UCSD-AML1 (cell line): Measurements from ENCODE around the gene BOLL.
"Not testable (repeated sequence)": the region's sequence is repeated elsewhere in the genome, so short reads cannot be mapped to it uniquely, and the experiment has no call there.

ENCODE experiments used
- DNase-seq: peaks from one replicate; lab custom pipeline; 2025; ENCODE audit not compliant: unreplicated experiment; lab: John Stamatoyannopoulos, UW

BOLL gene

DNA sequence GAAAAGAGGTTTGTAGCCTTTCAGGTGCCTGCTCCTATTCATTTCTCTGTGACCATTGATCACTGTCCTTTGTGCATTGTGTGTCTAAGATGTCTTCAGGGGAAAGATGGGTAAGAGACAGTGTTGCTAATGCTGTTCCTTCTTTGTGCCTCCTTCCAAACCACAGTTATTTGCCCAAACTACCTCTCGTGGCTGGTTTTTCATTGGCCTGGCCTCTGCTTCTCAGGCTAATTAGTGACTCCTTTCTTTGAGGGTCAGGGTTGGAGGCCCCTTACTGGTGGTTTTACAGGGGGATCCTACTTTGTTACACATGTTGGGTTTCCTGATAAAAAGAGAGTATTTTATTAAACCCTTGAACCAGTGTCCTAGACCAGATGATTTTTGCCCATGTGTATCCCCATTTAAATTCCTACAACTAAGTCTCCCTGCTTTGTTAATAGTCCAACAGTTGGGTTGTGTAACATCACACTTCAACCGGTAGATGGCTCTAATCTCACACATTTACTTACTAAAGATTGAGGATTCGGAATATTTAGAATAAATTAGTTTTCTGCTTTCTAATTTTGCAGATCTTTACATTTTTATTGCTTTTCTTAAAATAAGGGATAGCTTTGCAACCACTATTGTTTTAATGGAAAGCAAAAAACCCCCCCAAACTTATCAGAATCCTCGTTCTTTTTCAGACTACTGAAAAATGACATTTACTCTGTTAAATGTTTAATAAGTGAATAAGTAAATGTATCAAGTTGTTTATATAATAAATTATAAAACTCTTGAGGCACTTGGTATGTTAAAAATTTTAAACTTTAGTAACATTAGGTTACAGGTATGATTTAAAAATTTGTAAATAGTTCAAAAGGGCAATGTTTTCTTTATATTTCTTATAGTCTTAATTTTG is 77.6 kb downstream of the BOLL start:
- DNase-seq: no peak

DNA sequence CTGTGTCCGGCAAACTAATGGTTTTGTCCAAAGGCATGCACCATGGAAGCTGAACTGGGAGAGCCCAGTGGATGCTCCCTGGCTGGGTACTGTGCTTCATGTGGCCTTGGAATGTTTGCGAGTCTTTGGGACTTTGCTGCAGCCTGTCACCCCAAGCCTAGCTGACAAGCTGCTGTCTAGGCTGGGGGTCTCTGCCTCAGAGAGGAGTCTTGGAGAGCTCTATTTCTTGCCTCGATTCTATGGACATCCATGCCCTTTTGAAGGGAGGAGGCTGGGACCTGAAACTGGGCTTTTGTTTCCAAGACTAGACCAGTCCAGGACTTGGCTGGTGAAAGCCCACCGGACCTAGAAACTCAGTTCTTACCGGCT is 78.3 kb downstream of the BOLL start:
- no peak for DNase-seq

GRCh38 chr2:197705912-197706838 is 78.9 kb downstream of the BOLL start:
- DNase-seq: peak; percentile 19

DNA sequence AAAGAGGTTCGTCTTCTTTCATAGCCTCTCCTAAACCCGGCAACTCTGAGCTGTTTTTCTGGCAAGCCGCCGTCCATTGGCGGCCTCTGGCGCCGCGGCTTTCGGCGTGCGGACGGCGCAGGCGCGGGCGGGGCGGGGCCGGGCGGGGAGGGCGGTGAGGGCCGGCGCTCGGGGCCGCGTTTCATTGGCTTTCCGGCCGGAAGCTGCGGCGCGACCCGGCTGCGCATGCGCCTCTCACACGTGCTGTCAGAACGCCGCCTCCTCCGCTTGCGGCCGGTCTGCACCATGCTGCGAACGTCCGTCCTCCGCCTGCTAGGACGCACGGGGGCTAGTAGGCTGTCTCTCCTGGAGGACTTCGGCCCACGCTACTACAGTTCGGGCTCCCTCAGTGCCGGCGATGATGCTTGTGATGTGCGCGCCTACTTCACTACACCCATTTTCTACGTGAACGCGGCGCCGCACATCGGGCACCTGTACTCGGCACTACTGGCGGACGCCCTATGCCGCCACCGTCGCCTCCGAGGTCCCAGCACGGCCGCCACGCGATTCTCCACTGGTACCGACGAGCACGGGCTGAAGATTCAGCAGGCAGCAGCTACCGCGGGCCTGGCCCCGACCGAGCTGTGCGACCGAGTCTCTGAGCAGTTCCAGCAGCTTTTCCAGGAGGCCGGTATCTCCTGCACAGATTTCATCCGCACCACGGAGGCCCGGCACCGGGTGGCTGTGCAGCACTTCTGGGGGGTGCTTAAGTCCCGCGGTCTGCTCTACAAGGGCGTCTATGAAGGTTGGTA is 79.8 kb downstream of the BOLL start, which contains the start of gene MARS2:
TSS of gene MARS2 (plus strand) at position 249 of the 791 bp plus-strand sequence. CDS start at position 286, 37 bp downstream.
- DNase-seq: peak; percentile 94

DNA sequence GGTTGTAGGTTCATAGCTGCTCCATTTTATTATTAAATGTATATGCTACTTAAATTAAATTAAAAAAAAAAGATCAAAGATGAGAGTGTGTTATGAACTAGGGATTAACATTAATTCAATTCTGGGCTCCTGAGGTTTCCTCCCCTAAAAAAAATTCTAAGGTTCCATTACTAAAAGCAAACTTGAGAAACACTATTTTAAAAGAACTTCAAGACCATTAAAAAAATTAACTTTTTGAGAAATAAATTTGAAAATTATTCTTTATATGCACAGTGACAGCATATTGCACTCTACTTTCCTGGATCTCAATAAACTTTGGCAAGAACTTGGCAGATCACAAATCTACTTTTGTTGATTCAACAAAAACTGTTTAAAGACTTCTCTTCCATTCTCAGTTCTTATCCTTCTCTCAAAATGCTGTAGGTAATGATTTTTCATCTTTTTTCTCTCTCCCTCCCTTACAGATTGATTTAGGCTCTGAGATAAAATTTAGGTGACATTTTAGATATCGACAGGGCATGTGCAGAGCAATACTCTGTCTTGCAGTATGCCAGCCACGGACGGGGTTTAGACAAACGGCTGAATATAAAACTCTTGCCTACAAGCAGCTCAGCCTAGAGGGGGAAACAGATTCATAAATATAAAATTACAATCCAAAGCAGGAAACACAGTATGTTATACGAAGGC is 80.5 kb downstream of the BOLL start:
- DNase-seq: no peak

- no peak for DNase-seq
Measured at GRCh38 chr2:197700960-197701359, 84.2 kb downstream of the BOLL start.

- DNase-seq: not testable (repeated sequence)
Measured at GRCh38 chr2:197699724-197700123, 85.4 kb downstream of the BOLL start.

- DNase-seq: not testable (repeated sequence)
Measured at GRCh38 chr2:197696571-197696970, 88.5 kb downstream of the BOLL start.

DNA sequence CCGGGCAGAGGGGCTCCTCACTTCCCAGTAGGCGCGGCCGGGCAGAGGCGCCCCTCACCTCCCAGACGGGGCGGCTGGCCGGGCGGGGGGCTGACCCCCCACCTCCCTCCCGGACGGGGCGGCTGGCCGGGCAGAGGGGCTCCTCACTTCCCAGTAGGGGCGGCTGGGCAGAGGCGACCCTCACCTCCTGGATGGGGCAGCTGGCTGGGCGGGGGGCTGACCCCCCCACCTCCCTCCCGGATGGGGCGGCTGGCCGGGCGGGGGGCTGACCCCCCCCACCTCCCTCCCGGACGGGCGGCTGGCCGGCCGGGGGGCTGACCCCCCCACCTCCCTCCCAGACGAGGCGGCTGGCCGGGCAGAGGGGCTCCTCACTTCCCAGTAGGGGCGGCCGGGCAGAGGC is 89.1 kb downstream of the BOLL start:
- not testable (repeated sequence) for DNase-seq

GRCh38 chr2:197695206-197695605 is 89.9 kb downstream of the BOLL start:
- not testable (repeated sequence) for DNase-seq

DNA sequence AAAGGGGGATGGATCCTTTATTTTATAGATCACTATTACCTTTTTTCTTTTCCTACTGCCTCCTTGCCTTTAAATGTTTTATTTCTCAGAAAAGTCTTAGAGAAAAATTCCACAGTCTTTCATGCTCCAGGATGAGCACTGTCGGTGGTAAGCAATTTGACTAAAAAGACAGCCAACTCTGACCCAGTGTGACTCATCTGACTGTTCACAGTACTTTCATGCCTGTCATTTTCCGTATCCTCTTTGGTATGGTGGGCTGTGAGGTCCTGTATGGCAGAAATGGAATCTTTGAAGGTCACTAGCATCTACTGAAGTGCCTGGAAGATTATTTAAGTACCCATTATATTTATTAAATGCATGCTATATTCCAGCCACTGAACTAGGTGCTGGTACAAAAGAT is 107.6 kb downstream of the BOLL start:
- DNase-seq: no peak

DNA sequence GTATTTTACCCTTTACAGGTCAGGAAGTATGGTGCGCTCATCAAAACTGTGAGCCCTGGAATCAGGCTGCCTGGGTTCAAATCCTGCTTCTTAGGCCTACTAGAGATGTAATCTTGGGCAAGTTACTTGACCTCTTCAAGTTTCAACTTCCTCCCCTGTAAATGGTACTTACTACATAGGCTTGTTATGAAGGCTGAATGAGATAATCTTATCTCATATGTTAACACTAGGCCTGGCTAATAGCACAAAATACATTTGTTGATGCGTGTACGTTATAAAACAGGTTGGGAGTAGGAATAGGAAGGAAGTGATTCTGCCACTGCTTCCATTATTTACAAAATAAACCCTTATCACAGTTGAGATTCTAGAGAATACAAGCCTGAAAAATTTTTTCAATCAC is 108.1 kb downstream of the BOLL start:
- no peak for DNase-seq
